ENCODE measurements around the gene DBF4. TPM values are rescaled to one million over a fixed set of nuclear protein-coding genes. Genes with fewer than 3 reads are reported as not detected.
A peak's percentile ranks its signal among the peaks of the same experiment; 100 is the strongest.

The DBF4 gene
- total and polyA plus RNA-seq, 2 of the 13 experiments (the other 11 are each of a cell fraction or from before 2014, with no cell fraction given): 5.0 to 64.4 TPM

DNA sequence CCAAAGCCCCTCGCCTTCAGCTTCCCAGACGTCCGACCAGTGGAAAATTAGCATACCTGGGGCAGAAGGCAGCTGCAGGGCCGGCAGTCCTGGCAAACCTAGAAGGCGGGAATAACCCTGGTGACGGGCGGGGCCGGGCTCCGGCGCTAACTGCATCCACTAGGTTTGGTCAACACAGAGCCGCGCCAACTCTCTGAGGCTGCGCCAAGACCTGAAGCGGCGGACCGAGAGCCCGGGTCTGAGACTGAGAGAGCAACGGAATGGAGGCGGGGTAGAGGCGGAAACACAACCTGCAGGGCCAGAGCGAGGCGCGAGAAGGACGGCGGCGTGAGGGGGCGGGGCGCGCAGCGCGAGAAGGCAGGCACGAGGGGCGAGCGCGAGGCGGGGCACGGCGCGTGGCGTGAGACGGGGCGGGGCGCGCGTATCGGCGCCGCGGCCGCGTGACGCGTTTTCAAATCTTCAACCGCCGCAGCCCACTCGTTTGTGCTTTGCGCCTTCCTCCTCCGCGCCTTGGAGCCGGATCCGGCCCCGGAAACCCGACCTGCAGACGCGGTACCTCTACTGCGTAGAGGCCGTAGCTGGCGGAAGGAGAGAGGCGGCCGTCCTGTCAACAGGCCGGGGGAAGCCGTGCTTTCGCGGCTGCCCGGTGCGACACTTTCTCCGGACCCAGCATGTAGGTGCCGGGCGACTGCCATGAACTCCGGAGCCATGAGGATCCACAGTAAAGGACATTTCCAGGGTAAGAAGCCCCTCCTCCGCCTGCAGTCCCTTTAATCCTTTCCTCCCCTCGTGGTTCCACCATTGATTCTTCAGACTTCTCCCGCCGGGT is at the start of gene DBF4, which contains the start of gene SLC25A40 (continued):
- TF ChIP-seq ARID2 (CRISPR knock-in tag; IDR thresholded peaks at IDR 0.05; ENCODE audit: borderline replicate concordance) (peak; percentile 79; the same call in 1 of the 2 replicates), NR3C1 (CRISPR knock-in tag; IDR thresholded peaks at IDR 0.05) (no peak), FOXP1 (IDR thresholded peaks at IDR 0.05) (no peak), FOXP1 (CRISPR knock-in tag; IDR thresholded peaks at IDR 0.05) (no peak), ZNF275 (CRISPR knock-in tag; IDR thresholded peaks at IDR 0.05; ENCODE audit: borderline replicate concordance) (peak; percentile 95; the same call in 1 of the 2 replicates), PITX1 (CRISPR knock-in tag; IDR thresholded peaks at IDR 0.05) (no peak; the same call in 1 of the 2 replicates), ZUFSP (CRISPR knock-in tag; IDR thresholded peaks at IDR 0.05; ENCODE audit: borderline replicate concordance) (no peak), ATF7 (IDR thresholded peaks at IDR 0.05) (no peak), ATF7 (CRISPR knock-in tag; IDR thresholded peaks at IDR 0.05) (no peak), CHCHD3 (CRISPR knock-in tag; IDR thresholded peaks at IDR 0.05) (no peak), FOXO1 (CRISPR knock-in tag; IDR thresholded peaks at IDR 0.05) (no peak; the same call in 1 of the 2 replicates), UBTF (CRISPR knock-in tag; IDR thresholded peaks at IDR 0.05) (peak; percentile 95), ZNF331 (CRISPR knock-in tag; IDR thresholded peaks at IDR 0.05) (0 out of 2 replicates have a peak, but pooled peaks have one; percentile 22)
- TF ChIP-seq, protein P1, sequence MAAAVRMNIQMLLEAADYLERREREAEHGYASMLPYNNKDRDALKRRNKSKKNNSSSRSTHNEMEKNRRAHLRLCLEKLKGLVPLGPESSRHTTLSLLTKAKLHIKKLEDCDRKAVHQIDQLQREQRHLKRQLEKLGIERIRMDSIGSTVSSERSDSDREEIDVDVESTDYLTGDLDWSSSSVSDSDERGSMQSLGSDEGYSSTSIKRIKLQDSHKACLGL (CRISPR knock-in tag; IDR thresholded peaks at IDR 0.05): peak; percentile 61
- TF ChIP-seq, protein P2, sequence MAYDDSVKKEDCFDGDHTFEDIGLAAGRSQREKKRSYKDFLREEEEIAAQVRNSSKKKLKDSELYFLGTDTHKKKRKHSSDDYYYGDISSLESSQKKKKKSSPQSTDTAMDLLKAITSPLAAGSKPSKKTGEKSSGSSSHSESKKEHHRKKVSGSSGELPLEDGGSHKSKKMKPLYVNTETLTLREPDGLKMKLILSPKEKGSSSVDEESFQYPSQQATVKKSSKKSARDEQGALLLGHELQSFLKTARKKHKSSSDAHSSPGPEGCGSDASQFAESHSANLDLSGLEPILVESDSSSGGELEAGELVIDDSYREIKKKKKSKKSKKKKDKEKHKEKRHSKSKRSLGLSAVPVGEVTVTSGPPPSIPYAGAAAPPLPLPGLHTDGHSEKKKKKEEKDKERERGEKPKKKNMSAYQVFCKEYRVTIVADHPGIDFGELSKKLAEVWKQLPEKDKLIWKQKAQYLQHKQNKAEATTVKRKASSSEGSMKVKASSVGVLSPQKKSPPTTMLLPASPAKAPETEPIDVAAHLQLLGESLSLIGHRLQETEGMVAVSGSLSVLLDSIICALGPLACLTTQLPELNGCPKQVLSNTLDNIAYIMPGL (CRISPR knock-in tag; IDR thresholded peaks at IDR 0.05; ENCODE audit: borderline replicate concordance in 1 of 2, low read depth in 1 of 2): peak; percentile 69 to 85
- TF ChIP-seq, protein P3, sequence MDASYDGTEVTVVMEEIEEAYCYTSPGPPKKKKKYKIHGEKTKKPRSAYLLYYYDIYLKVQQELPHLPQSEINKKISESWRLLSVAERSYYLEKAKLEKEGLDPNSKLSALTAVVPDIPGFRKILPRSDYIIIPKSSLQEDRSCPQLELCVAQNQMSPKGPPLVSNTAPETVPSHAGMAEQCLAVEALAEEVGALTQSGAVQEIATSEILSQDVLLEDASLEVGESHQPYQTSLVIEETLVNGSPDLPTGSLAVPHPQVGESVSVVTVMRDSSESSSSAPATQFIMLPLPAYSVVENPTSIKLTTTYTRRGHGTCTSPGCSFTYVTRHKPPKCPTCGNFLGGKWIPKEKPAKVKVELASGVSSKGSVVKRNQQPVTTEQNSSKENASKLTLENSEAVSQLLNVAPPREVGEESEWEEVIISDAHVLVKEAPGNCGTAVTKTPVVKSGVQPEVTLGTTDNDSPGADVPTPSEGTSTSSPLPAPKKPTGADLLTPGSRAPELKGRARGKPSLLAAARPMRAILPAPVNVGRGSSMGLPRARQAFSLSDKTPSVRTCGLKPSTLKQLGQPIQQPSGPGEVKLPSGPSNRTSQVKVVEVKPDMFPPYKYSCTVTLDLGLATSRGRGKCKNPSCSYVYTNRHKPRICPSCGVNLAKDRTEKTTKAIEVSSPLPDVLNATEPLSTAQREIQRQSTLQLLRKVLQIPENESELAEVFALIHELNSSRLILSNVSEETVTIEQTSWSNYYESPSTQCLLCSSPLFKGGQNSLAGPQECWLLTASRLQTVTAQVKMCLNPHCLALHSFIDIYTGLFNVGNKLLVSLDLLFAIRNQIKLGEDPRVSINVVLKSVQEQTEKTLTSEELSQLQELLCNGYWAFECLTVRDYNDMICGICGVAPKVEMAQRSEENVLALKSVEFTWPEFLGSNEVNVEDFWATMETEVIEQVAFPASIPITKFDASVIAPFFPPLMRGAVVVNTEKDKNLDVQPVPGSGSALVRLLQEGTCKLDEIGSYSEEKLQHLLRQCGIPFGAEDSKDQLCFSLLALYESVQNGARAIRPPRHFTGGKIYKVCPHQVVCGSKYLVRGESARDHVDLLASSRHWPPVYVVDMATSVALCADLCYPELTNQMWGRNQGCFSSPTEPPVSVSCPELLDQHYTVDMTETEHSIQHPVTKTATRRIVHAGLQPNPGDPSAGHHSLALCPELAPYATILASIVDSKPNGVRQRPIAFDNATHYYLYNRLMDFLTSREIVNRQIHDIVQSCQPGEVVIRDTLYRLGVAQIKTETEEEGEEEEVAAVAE (CRISPR knock-in tag; IDR thresholded peaks at IDR 0.05; ENCODE audit: borderline replicate concordance): peak; percentile 30; the same call in 1 of the 2 replicates
